Nephron (organoid): ENCODE results near the gene TXNL4B.

Experiments
- H3K27ac Mint-ChIP-seq, 3 experiments: 2 replicates each; pipeline ENCODE4 v1.8.0; 2020; ENCODE audit warnings: mixed read lengths in 3 of 3, mild to moderate bottlenecking in 2 of 3, moderate library complexity in 1 of 3
- H3K27me3 Mint-ChIP-seq: 2 replicates; pipeline ENCODE4 v1.8.0; 2021; ENCODE audit warnings: low read depth, mild to moderate bottlenecking, moderate library complexity, mixed read lengths
- H3K36me3 Mint-ChIP-seq: 2 replicates; pipeline ENCODE4 v1.8.0; 2020; ENCODE audit warnings: low read depth, mixed read lengths
- H3K4me1 Mint-ChIP-seq: 2 replicates; pipeline ENCODE4 v1.8.0; 2020; ENCODE audit warnings: mixed read lengths
- H3K4me3 Mint-ChIP-seq, 3 experiments: 2 replicates each; pipeline ENCODE4 v1.8.0; 2020; ENCODE audit warnings: mild to moderate bottlenecking in 3 of 3, mixed read lengths in 3 of 3, moderate library complexity in 2 of 3
- H3K9me3 Mint-ChIP-seq: 2 replicates; pipeline ENCODE4 v1.8.0; 2020; ENCODE audit warnings: mixed read lengths
- TF ChIP-seq, protein P1 (sequence below), 3 experiments: fragments of 200-600 bp; sonication (generic); IDR thresholded peaks; one replicate each; pipeline ENCODE4 v1.5.0; 2021; ENCODE audit warnings: antibody characterized with exemption in 3 of 3; ENCODE audit not compliant: unreplicated experiment in 3 of 3

TXNL4B gene

DNA sequence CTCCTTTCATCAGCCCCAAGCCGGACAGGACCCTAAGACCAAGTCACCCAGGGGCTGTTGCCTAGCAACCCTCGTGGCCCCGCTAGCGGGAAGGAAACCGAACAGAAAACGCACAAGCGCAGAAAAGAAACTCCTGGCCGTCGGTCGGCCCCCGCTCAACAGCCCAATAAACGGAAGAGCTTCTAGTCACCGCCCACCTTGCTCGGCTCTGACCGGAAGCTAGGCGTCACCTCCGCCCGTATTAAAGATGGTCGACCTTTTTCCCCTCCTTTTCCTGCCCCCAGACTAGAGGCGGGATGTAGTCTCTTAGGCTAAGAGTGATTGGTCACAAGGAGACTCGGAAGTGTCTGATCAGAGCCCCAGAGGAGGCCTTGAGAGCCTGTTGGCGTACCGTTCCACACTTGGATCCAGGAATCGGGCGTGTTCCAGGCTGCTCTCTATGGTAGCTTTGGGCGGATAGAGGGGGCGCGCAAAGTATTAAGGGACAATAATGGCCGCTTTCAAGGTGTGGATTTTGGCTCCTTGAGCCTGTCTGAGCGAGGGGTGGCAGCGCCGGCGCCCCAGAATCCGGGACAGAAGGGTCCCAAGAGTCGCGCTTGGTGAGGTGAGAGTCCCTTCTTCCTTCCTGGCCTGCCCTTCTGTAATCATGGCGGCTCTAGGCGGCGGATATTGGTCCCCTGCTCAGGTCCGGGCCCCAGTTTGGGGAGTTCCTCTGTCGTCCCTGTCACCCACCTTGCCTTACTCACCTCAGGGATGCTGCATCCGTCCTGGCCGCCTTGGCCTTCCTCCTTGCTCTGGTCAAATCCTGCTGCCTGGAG, at the start of gene TXNL4B, which contains the start of gene DHX38:
TXNL4B (minus strand) TSS at position 173 of the 818 bp plus-strand sequence. CDS start 2,871 bp downstream, outside the sequence.
DHX38 (plus strand) TSS at position 400 of the 818 bp plus-strand sequence. CDS start 2,311 bp downstream, outside the sequence.
- peaks cover 47% of the 10 kb centered on the region for H3K36me3 Mint-ChIP-seq
- peak within 1 kb of the TSS; percentile 48 to 98 (median 97) for H3K27ac Mint-ChIP-seq
- H3K4me1 Mint-ChIP-seq, result peaks cover 37% of the 10 kb centered on the region
- H3K4me3 Mint-ChIP-seq, result peak within 1 kb of the TSS; percentile 98 to 100 (median 98)
- H3K27me3 Mint-ChIP-seq, result no peaks in the 10 kb centered on the region
- no peaks in the 10 kb centered on the region for H3K9me3 Mint-ChIP-seq
- TF ChIP-seq, protein P1, sequence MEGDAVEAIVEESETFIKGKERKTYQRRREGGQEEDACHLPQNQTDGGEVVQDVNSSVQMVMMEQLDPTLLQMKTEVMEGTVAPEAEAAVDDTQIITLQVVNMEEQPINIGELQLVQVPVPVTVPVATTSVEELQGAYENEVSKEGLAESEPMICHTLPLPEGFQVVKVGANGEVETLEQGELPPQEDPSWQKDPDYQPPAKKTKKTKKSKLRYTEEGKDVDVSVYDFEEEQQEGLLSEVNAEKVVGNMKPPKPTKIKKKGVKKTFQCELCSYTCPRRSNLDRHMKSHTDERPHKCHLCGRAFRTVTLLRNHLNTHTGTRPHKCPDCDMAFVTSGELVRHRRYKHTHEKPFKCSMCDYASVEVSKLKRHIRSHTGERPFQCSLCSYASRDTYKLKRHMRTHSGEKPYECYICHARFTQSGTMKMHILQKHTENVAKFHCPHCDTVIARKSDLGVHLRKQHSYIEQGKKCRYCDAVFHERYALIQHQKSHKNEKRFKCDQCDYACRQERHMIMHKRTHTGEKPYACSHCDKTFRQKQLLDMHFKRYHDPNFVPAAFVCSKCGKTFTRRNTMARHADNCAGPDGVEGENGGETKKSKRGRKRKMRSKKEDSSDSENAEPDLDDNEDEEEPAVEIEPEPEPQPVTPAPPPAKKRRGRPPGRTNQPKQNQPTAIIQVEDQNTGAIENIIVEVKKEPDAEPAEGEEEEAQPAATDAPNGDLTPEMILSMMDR (IDR thresholded peaks at IDR 0.05; ENCODE audit: unreplicated experiment in 3 of 3), result no peak

DNA sequence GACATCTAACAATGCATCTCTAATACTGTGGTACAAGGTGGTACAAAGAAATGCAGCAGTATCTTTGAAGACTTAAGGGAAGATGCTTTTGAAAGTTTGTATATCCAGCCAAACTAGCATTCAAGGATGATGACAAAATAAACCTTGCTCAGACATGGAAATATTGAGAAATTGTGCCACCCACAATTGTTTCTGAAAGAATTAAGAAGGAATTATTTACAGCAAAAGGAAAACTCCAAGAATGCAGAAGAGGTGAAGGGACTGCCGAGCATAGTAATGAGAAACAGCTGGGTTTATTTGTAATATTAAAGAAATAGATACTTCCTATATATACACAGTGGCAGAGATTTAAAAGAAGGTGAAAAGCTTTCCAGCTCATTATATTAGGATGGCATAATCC, 49.1 kb upstream of the TXNL4B start:
- no peak overlapping the region for H3K27ac Mint-ChIP-seq
- no peaks in the 10 kb centered on the region for H3K27me3 Mint-ChIP-seq
- H3K9me3 Mint-ChIP-seq, result peaks cover 7% of the 10 kb centered on the region
- H3K4me3 Mint-ChIP-seq, result no peak overlapping the region
- no peaks in the 10 kb centered on the region for H3K4me1 Mint-ChIP-seq
- TF ChIP-seq, protein P1 (IDR thresholded peaks at IDR 0.05; ENCODE audit: unreplicated experiment in 3 of 3), result no peak
- no peaks in the 10 kb centered on the region for H3K36me3 Mint-ChIP-seq

DNA sequence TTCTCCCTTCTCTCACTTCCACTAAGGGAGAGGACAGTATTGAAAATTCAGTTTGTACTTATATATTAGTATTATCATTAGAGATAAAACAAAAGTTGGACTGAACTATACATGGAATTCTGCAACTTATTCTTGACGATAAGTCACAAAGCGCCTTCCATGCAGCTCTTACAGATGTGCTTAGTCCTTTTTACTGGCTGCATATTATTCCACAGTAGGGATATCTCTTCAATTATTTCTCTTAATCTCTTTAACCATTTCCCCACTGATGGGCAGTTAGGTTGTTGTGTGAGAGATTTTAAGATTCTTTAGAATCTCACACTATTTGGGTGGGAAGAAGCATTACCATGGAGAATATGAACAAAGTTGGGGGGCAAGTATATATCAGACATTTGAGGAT, 46.5 kb upstream of the TXNL4B start:
- H3K36me3 Mint-ChIP-seq, result no peaks in the 10 kb centered on the region
- no peak overlapping the region for H3K27ac Mint-ChIP-seq
- TF ChIP-seq, protein P1 (IDR thresholded peaks at IDR 0.05; ENCODE audit: unreplicated experiment in 3 of 3), result no peak
- H3K4me3 Mint-ChIP-seq, result no peak overlapping the region
- no peaks in the 10 kb centered on the region for H3K4me1 Mint-ChIP-seq
- no peaks in the 10 kb centered on the region for H3K27me3 Mint-ChIP-seq
- no peaks in the 10 kb centered on the region for H3K9me3 Mint-ChIP-seq

DNA sequence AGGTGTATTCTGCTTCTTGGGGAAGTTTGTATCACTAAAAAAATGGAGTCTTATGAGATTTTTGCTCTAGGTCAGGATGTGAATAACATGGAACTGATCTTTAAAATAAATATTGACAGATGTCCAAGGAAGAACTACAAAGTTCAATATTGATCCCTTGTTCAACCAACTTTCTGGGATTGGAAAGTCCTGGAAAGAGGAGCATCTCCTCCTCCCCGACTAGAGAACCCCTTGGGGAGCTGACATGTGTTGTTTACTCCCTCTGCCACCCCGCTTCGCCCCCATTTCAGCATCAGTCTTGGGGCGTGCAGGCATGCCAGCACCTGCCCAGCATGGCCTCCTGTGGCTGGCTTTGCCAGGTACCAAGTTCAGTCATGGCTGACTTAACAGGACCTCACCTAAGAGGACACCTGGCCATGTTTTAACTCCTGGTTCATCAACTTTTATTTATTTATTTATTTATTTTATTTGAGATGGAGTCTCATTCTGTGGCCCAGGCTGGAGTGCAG, 44.7 kb upstream of the TXNL4B start:
- no peaks in the 10 kb centered on the region for H3K27me3 Mint-ChIP-seq
- no peaks in the 10 kb centered on the region for H3K4me1 Mint-ChIP-seq
- no peaks in the 10 kb centered on the region for H3K9me3 Mint-ChIP-seq
- no peak overlapping the region for H3K4me3 Mint-ChIP-seq
- no peaks in the 10 kb centered on the region for H3K36me3 Mint-ChIP-seq
- no peak overlapping the region for H3K27ac Mint-ChIP-seq
- TF ChIP-seq, protein P1 (IDR thresholded peaks at IDR 0.05; ENCODE audit: unreplicated experiment in 3 of 3), result no peak

DNA sequence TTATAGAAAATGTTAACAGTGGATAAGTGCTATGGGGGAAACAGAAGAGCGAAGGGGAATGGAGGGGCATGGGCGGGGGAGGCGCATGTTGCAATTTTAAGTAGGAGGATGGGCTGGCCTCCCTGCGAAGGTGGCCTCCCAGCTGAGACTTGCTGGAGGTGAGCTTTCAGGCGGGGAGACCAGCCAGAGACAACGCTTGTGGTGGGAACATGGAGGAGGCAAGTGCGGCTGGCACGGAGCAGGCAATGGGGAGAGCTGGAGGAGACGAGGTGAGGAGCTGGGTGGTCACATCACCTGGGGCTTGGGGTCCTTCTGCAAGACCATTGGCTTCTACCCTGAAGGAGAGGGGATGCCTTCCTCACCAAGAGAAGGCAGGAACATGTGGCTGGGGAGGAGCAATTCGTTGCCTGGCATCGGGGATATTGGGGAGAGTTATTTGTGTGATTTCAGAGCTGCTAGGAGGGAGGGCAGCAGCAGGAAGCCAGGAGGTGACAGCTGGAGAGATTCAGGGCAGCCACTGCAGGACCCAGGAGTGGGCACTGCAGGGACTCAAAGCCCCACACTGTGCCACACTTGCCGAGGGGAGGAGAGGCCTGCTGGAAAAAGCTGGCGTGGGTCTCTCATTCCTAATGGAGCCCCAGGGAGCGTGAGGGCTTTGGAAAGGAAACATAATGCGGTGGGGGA, 44.1 kb upstream of the TXNL4B start:
- Mint-ChIP-seq H3K9me3 (no peaks in the 10 kb centered on the region), H3K27ac (no peak overlapping the region), H3K4me1 (no peaks in the 10 kb centered on the region), H3K4me3 (no peak overlapping the region), H3K27me3 (no peaks in the 10 kb centered on the region), H3K36me3 (no peaks in the 10 kb centered on the region)
- TF ChIP-seq, protein P1 (IDR thresholded peaks at IDR 0.05; ENCODE audit: unreplicated experiment in 3 of 3), result no peak
